Stimulated activated CD8-positive, alpha-beta memory T cell treated with anti-CD3 and anti-CD28 coated beads, Interleukin-7, amount 100 ng/mL, for 1 hour (primary cell): Measurements from ENCODE around the gene RASL12.
"Not testable (repeated sequence)": the region's sequence is repeated elsewhere in the genome, so short reads cannot be mapped to it uniquely, and the experiment has no call there.

Experiments
- DNase-seq, 2 donors: peaks; one replicate each; pipeline ENCODE4 v3.0.0-alpha.2; 2020; ENCODE audit warnings: low read depth in 2 of 2

Gene RASL12

DNA sequence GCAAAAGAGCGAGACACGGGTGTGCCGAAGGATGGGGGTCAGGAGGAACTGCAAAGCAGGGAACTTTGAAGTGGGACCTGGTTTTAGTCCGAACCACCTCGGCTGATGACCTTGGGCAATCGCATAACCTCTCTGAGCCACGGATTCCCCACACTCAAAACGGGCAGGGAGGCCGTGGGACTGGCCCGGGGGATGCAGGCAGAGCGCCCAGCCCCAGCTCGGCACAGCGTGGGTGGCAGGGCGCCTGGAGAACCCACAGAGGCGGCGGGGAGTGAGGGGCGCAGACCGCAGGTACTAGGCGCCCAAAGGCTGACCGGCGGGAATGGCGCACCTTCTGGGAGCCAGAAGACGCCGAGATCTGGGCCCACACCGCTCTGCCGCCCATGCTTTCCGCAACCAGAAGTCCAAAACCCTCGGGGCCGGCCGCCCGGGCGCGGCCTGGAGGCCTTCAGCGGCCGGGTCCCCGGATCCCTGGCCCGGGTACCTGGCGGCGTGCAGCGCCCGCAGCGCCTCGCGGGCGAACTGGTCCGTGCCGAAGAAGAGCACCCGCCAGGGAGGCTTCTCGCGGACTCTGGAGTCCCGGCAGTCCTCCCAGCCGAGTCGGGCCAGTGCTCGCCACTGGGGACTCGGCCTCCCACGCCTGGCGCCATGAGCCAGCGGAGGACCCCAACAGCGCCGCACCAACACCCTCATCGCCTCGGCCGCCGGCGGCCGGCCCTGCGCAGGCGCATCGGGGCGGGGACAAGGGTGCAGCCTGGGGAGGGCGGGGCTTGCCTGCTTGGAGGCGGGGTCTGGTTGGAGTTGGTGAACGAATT, 38.7 kb downstream of the RASL12 start, which contains the start of gene MTFMT:
Gene MTFMT (minus strand): TSS at position 719 of the 815 bp plus-strand sequence. CDS start 26 bp downstream, at position 693.
- peak; percentile 87 to 92 for DNase-seq

DNA sequence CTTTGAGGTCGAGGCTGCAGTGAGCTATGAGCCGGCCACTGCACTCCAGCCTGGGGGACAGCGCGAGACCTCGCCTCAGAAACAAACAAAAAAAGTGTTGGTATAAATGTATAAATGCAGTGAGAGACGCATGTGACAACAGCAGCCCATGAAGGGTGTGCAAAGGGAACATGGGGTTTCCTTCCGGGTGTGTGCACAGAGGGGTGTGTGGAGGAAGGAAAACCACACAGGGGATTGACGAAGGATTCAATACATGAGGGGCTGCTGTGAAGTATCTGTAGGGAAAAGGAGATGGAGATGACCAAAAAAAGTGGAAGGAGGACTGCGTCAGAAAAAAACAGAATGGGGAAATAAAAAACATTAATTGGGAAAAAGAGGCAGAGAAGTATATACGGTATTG, 39.5 kb downstream of the RASL12 start:
- DNase-seq, result no peak

DNA sequence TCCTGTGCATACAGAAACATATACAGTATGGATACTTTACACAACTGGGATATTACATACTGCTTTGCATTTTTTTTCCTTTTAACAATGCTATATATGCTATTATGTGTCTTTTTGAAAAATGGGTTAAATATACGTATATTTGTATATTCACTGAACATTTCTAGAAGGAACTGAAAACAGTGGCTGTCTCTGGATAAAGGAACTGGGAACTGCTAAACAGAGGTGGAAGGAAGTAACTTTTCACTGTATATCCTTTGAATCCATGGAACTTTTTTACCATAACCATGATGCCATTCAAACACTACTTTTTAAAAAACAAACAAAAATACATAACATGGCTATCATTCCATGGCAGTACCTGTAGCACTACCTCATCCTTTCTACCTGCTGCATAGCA, 40.2 kb downstream of the RASL12 start:
- no peak for DNase-seq

DNA sequence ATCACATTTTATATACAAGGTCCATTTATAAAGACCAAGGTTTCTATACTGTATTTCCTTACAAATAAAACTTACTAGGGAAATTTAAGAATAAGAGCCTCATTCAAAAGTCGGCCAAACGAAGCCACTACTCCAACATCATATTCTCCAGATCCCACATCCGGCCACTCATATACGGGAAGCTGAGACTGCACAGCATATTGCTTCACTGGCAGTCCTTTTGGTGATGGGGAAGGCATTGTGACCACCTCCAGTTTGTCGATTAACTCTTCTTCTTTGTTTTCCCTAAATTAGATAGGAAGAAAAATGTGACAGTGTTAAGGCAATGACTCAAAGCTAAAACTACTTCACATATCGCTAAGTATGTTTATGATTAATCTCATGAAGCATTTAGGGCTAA, 41.0 kb downstream of the RASL12 start:
- no peak for DNase-seq

DNA sequence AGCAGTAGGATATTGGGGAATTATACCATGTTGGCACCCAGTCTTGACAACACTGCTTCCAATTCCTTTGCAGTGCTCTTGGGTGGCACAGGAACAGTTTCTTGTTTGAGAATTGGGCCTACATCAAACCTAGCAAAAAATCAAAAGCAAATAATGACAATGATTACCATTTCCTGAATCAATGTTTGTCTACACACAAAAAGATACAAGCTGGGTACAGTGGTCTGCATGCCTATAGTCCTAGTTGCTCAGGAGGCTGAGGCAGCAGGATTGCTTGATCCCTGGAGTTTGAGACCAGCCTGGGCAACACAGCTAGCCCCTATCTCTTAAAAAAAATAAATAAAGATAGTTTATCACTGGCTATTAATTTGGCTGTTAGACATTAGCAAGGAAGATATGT, 46.3 kb downstream of the RASL12 start:
- no peak for DNase-seq

DNA sequence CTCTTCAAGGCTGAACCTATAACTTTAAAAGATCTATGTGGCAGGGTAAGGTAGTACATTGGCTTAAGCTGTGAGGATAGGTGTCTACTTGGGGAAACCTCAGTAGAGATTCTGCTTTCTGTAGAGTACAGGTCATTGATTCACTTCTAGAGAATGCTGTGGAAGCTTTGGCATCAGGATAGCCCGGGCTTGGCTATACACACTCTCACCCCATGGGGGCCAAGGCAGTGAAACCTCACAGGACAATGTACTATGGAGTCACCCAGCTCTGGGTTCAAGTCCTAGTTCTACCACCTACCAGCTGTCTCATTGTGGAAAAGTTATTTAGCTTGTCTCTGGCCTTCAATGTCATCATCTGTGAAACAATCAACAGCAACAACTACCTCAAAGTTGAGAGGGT, 47.4 kb downstream of the RASL12 start:
- no peak for DNase-seq

DNA sequence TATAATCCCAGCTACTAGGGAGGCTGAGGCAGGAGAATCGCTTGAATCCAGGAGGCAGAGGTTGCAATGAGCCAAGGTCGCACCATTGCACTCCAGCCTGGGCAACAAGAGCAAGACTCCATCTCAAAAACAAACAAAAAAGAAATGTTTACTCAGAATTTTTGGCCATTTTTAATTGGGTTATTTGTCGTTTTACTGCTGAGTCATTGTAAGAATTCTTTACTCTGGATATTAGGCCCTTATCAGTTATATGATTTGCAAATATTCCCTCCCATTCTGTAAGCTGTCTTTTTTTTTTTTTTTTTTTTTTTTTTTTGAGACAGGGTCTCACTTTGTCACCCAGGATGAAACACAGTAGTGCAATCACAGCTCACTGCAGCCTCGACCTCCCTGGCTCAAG, 56.6 kb downstream of the RASL12 start:
- DNase-seq, result not testable (repeated sequence)

DNA sequence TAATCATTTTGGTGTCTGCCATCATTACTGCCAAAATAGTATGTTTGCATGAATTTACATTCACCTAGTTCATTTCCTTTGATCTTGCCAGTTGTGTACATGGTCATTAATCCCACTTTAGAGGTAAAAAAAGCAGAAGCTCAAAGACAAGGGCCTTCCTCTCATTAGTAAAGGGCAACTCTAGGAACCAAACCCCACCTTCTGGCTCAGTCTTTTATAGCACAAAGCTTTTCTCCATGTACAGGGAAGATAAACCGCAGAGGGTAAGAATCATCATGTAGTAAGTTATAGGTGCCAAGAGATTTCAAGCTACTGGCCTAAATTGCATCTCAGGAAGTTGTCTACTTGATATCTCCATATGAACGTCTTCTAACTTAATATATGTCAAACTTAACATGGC, 58.8 kb downstream of the RASL12 start:
- no peak for DNase-seq

DNA sequence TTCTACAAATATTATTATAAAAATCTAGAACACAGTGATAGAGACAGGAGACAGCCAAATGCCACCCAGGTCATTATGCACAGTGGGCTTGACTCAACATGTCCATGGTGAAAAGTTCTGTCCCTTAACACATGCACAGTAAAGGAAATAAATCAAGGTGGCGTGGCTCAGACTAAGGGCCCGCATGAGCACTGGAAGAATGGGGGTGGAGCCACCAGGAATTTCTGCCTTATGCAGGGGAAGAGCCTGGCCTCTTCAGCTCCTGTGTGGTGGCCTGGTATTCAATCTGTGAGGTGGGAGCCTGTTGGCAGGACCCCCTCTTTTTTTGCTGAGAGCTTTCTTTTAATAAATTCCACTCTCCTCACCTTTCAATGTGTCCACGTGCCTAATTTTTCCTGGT, 60.9 kb downstream of the RASL12 start:
- no peak for DNase-seq

DNA sequence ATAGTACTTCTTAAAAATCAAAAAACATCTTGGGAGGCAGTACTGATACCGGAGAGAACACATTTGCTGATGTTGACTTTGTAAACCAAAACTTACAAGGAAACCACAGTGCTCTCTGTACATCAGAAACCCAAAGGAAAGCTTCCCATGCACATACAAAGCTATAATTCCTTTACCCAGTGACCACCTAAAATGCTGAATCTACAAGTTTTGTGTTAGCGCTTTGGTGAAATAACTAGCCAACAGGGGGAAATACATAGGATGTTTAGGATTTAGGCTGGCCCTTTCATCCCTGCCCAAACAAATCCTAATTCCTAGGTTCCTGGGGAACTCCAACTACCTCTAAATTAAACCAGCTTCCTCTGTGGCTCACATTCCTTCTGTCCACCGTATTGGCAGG, 62.8 kb downstream of the RASL12 start:
- no peak for DNase-seq
